H9 (cell line): ENCODE results near the gene BAX. TPM values are rescaled to one million over a fixed set of nuclear protein-coding genes. Genes with fewer than 3 reads are reported as not detected.

Source experiments
- DNase-seq: peaks from one replicate; pipeline ENCODE4 v3.0.0-alpha.2; 2017
- H2AFZ ChIP-seq: one replicate; pipeline ENCODE4 v1.6.1; 2013; ENCODE audit warnings: mild to moderate bottlenecking, low read length, control low read depth, moderate library complexity
- H2AK5ac ChIP-seq: 2 replicates; pipeline ENCODE4 v1.6.1; 2013; ENCODE audit warnings: low read length, control low read depth, mixed read lengths; ENCODE audit not compliant: insufficient read length
- H2BK120ac ChIP-seq: one replicate; pipeline ENCODE4 v1.6.1; 2013; ENCODE audit warnings: low read depth, mild to moderate bottlenecking, low read length, control low read depth, inconsistent platforms; ENCODE audit not compliant: poor library complexity, severe bottlenecking
- H2BK12ac ChIP-seq: 2 replicates; pipeline ENCODE4 v1.6.1; 2013; ENCODE audit warnings: low read length, control low read depth, mixed read lengths, low read depth; ENCODE audit not compliant: insufficient read length
- H2BK15ac ChIP-seq: 2 replicates; pipeline ENCODE4 v1.6.1; 2013; ENCODE audit warnings: low read depth, low read length, control low read depth
- H2BK20ac ChIP-seq: one replicate; pipeline ENCODE4 v1.6.1; 2013; ENCODE audit warnings: low read depth, mild to moderate bottlenecking, low read length, control low read depth, inconsistent platforms; ENCODE audit not compliant: poor library complexity, severe bottlenecking
- H2BK5ac ChIP-seq: 2 replicates; pipeline ENCODE4 v1.6.1; 2013; ENCODE audit warnings: low read length, control low read depth, mixed read lengths; ENCODE audit not compliant: insufficient read length
- H3K14ac ChIP-seq: 2 replicates; pipeline ENCODE4 v1.6.1; 2013; ENCODE audit warnings: low read length, control low read depth; ENCODE audit not compliant: insufficient read depth
- H3K18ac ChIP-seq: 2 replicates; pipeline ENCODE4 v1.6.1; 2013; ENCODE audit warnings: low read depth, mild to moderate bottlenecking, mixed read lengths, low read length, control low read depth; ENCODE audit not compliant: insufficient read length
- H3K23ac ChIP-seq: 2 replicates; pipeline ENCODE4 v1.6.1; 2013; ENCODE audit warnings: low read length, control low read depth, mixed read lengths, low read depth; ENCODE audit not compliant: insufficient read length
- H3K23me2 ChIP-seq: 2 replicates; pipeline ENCODE4 v1.6.1; 2013; ENCODE audit warnings: low read depth, mild to moderate bottlenecking, mixed read lengths, low read length, control low read depth; ENCODE audit not compliant: insufficient read length, poor library complexity, severe bottlenecking
- H3K27ac ChIP-seq: 2 replicates; pipeline ENCODE4 v1.5.1; 2013; ENCODE audit warnings: low read length, control low read depth, mixed read lengths, low read depth; ENCODE audit not compliant: insufficient read length
- H3K27me3 ChIP-seq: 2 replicates; pipeline ENCODE4 v1.6.1; 2013; ENCODE audit warnings: low read length, control low read depth, inconsistent platforms; ENCODE audit not compliant: insufficient read depth
- H3K4ac ChIP-seq: 2 replicates; pipeline ENCODE4 v1.6.1; 2013; ENCODE audit warnings: low read depth, mild to moderate bottlenecking, control low read depth, inconsistent platforms, low read length, moderate library complexity
- H3K4me1 ChIP-seq: 2 replicates; pipeline ENCODE4 v1.6.1; 2013; ENCODE audit warnings: low read length, control low read depth, inconsistent platforms; ENCODE audit not compliant: insufficient read depth
- H3K4me2 ChIP-seq: 2 replicates; pipeline ENCODE4 v1.6.1; 2013; ENCODE audit warnings: low read length, control low read depth, mixed read lengths; ENCODE audit not compliant: insufficient read length, insufficient read depth
- H3K56ac ChIP-seq: 2 replicates; pipeline ENCODE4 v1.6.1; 2013; ENCODE audit warnings: low read depth, mild to moderate bottlenecking, mixed read lengths, low read length, control low read depth; ENCODE audit not compliant: insufficient read length
- H3K79me1 ChIP-seq: 2 replicates; pipeline ENCODE4 v1.6.1; 2013; ENCODE audit warnings: low read depth, mild to moderate bottlenecking, moderate library complexity, low read length, control low read depth, inconsistent platforms; ENCODE audit not compliant: insufficient read depth, poor library complexity, severe bottlenecking
- H3K79me2 ChIP-seq: 2 replicates; pipeline ENCODE4 v1.6.1; 2013; ENCODE audit warnings: low read length, control low read depth, inconsistent platforms; ENCODE audit not compliant: insufficient read depth
- H3K9ac ChIP-seq: 2 replicates; pipeline ENCODE4 v1.6.1; 2013; ENCODE audit warnings: low read length, control low read depth, mixed read lengths; ENCODE audit not compliant: insufficient read length; ENCODE audit errors: extremely low read depth
- H3K9me3 ChIP-seq: one replicate; pipeline ENCODE4 v1.6.1; 2013; ENCODE audit warnings: low read depth, low read length, inconsistent platforms; ENCODE audit not compliant: control insufficient read depth
- H3T11ph ChIP-seq: one replicate; pipeline ENCODE4 v1.6.1; 2013; ENCODE audit warnings: mild to moderate bottlenecking, low read length, control low read depth, inconsistent platforms
- H4K20me1 ChIP-seq: one replicate; pipeline ENCODE4 v1.6.1; 2013; ENCODE audit not compliant: control insufficient read depth, insufficient read length, insufficient read depth
- H4K5ac ChIP-seq: 2 replicates; pipeline ENCODE4 v1.6.1; 2013; ENCODE audit warnings: low read depth, mild to moderate bottlenecking, mixed read lengths, low read length, control low read depth; ENCODE audit not compliant: insufficient read length
- H4K8ac ChIP-seq: replicated peaks from 2 replicates; pipeline ENCODE4 v1.6.1; 2013; ENCODE audit warnings: low read length, control low read depth, mixed read lengths, low read depth; ENCODE audit not compliant: insufficient read length
- H4K91ac ChIP-seq: 2 replicates; pipeline ENCODE4 v1.6.1; 2013; ENCODE audit warnings: low read depth, mild to moderate bottlenecking, moderate library complexity, mixed read lengths, low read length, control low read depth; ENCODE audit not compliant: insufficient read length
- H3K27ac Mint-ChIP-seq, 3 experiments: 2 replicates in 2 of 3; 3 replicates in 1 of 3; pipeline ENCODE4 v1.8.0; 2020 to 2021; ENCODE audit warnings: mixed read lengths in 3 of 3, mild to moderate bottlenecking in 1 of 3, moderate library complexity in 1 of 3
- H3K27me3 Mint-ChIP-seq: 2 replicates; pipeline ENCODE4 v1.8.0; 2021; ENCODE audit warnings: low read depth, mild to moderate bottlenecking, moderate library complexity, mixed read lengths
- H3K36me3 Mint-ChIP-seq, 3 experiments: 2 replicates in 2 of 3; 3 replicates in 1 of 3; pipeline ENCODE4 v1.8.0; 2020 to 2021; ENCODE audit warnings: low read depth in 3 of 3, mixed read lengths in 3 of 3; ENCODE audit not compliant: insufficient read depth in 1 of 3
- H3K4me1 Mint-ChIP-seq, 2 experiments: 2 replicates each; pipeline ENCODE4 v1.8.0; 2020; ENCODE audit warnings: mixed read lengths in 2 of 2
- H3K4me3 Mint-ChIP-seq, 2 experiments: 2 replicates in 1 of 2; 3 replicates in 1 of 2; pipeline ENCODE4 v1.8.0; 2020 to 2021; ENCODE audit warnings: mild to moderate bottlenecking in 2 of 2, mixed read lengths in 2 of 2, moderate library complexity in 1 of 2
- H3K9me3 Mint-ChIP-seq, 2 experiments: 2 replicates in 1 of 2; 3 replicates in 1 of 2; pipeline ENCODE4 v1.8.0; 2020; ENCODE audit warnings: mild to moderate bottlenecking in 2 of 2, mixed read lengths in 2 of 2, moderate library complexity in 1 of 2
- CTCF ChIP-seq: fragments of 200-600 bp; sonication (generic); conservative IDR thresholded peaks from 3 replicates; pipeline ENCODE4 v1.8.0; 2021; ENCODE audit warnings: antibody characterized with exemption, mild to moderate bottlenecking
- WGBS: extraction: QIAGEN DNeasy Blood & Tissue Kit; methylation state at CpG from one replicate; pipeline ENCODE4 v1.1.7; 2013; ENCODE audit warnings: missing lambda C conversion rate, low lambda C conversion rate, mixed read lengths; ENCODE audit not compliant: insufficient read length; ENCODE audit errors: extremely low coverage; 5-methylcytosine and 5-hydroxymethylcytosine counted together
- total RNA-seq: library from RNA; stranded (reverse); gene quantifications from 2 replicates; pipeline ENCODE4 v1.2.1, GENCODE V29; 2021

BAX gene
- total RNA-seq, 1 experiment from 2014 or later, result 310 TPM

DNA sequence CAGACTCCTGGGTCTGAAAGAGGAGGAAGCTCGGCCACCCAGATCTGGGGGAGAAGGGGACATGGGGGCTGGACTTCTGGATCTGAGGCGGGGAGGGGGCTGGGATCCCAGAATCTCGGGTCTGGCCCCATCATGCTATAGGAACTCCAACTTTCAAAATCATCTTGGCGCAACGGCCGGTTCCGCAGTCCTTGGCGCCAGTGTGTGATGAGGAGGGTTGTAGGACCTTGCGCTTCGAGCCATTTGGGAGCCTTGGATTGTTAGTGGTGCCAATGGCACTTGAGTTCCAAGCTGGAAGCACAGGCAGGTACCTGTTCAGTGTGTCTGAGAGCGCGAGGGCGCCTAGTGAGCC is 39.3 kb downstream of the BAX start:
- no peaks in the 10 kb centered on the region for H3K9me3 Mint-ChIP-seq
- no peak for TF ChIP-seq CTCF

More for the DNA sequence above, 39.3 kb downstream of the BAX start:
- Histone ChIP-seq H3K23ac (no peak overlapping the region), H3K79me2 (peaks cover 9% of the 10 kb centered on the region; the same call in 1 of the 2 replicates), H2BK20ac (no peak overlapping the region), H2BK15ac (no peak overlapping the region), H3K9ac (peak overlapping the region; percentile 40), H3K4me2 (peak overlapping the region; percentile 88), H3K18ac (no peak overlapping the region), H3K14ac (peak overlapping the region; percentile 50; the same call in 1 of the 2 replicates), H4K5ac (no peak overlapping the region), H2AFZ (no peak overlapping the region), H3K4me1 (no peaks in the 10 kb centered on the region; the same call in 1 of the 2 replicates), H2BK120ac (no peak overlapping the region), H3K27ac (no peak overlapping the region), H3T11ph (no peak overlapping the region), H3K9me3 (no peaks in the 10 kb centered on the region), H3K56ac (no peak overlapping the region), H3K4ac (no peak overlapping the region), H3K23me2 (peaks cover 8% of the 10 kb centered on the region), H4K8ac (no peak overlapping the region), H3K27me3 (no peaks in the 10 kb centered on the region), H2BK5ac (no peak overlapping the region), H2AK5ac (no peak overlapping the region), H4K20me1 (no peaks in the 10 kb centered on the region), H2BK12ac (no peak overlapping the region), H3K79me1 (no peaks in the 10 kb centered on the region), H4K91ac (no peak overlapping the region)
- H3K27ac Mint-ChIP-seq, result peak overlapping the region; percentile 95 to 99 (median 98); a peak in 6 of 7 replicates
- no CpG with 5 or more reads among the region's 13 CpGs for WGBS
- no peak for DNase-seq
- H3K36me3 Mint-ChIP-seq, result peaks cover 5 to 18% (median 17%) of the 10 kb centered on the region in 3 experiments; a peak in 6 of 7 replicates
- H3K27me3 Mint-ChIP-seq, result no peaks in the 10 kb centered on the region
- peaks cover 31 to 35% of the 10 kb centered on the region in 2 experiments for H3K4me1 Mint-ChIP-seq
- peak overlapping the region; percentile 93 to 95 for H3K4me3 Mint-ChIP-seq
